ENCODE measurements around the gene LRRC51. TPM values are rescaled to one million over a fixed set of nuclear protein-coding genes. Genes with fewer than 3 reads are reported as not detected.

The LRRC51 gene
- total RNA-seq, 4 donors from 2014 or later, result 3.2 to 7.0 (median 4.5) TPM

GRCh38 chr11:72100009-72100408, 19.4 kb downstream of the LRRC51 start:
- TF ChIP-seq CTCF (IDR thresholded peaks at IDR 0.05; ENCODE audit: low read depth), result no peak

DNA sequence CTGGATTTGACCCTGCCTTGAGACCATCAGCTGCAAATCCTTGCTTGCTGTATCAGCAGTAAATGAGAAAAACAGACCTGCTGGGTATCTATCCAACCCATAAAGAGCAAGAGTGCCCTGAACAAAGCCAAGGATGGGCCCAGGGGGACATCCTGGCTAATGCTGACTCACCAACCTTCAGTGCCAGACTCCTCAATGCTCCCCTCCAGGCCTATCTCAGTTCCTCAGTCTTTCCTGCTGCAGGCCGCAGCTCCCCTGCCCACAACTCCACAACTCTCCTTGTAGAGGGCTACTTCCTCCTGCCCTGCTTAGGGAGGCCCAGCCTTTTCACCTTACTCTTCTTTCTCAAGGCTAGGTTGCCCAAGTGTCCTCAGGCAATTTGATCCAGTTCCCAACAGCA, 19.8 kb downstream of the LRRC51 start:
- no peak for TF ChIP-seq CTCF (IDR thresholded peaks at IDR 0.05; ENCODE audit: low read depth)

GRCh38 chr11:72102162-72102561, 21.5 kb downstream of the LRRC51 start:
- no peak for TF ChIP-seq CTCF (IDR thresholded peaks at IDR 0.05; ENCODE audit: low read depth)

DNA sequence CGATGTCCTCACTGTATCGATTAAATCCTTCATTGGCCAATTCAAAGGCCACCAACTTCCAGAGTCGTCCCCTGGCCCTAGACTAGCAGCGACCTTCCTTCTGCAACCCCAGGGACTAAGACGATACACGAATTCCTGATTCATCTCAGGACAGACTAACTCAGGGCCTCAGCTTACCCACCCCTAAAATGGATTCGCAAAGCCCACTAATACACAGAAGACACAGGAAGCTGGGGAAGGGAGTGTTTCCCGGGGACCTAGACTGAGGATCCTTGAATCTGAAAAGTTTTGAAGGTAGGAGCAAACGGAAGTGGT, 21.9 kb downstream of the LRRC51 start:
- no peak for TF ChIP-seq CTCF (IDR thresholded peaks at IDR 0.05; ENCODE audit: low read depth)

DNA sequence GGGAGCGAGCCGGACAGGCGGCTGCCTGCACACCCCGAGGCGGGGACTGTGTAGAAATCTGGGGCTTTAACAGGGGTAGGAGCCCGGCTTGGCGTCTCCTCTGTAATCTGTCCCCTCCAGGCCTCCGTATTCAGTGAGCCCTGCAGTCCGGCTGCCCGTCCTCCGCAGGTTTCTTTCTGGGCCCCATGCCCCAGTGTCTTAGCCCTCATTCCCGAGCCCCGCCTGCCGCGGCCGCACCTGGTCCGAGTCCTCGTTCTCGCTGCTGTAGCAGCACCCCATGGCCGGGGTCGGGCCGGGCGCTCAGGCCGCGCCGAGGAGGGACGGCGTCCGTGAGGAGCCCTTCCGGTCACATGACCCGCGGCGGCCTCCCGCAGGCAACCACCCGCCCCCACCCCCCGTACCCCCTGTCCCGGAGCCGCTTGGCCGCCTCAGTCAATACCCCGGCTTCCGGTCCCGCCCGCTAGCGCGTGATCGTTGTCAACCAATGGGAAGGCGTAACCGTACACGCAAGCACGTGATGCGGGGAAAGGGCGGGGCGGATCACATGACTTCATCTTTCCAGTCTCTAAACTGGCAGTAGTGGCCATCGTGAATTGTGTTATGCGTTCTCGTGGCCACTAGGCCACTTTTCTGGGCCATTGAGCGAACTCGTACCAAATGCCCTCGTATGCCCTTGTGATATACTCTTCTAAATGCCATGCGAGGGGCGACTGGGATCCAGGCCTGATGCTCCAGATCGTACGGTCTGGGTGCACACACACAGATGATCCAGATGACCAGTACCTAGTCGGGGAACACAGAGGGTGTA, 22.5 kb downstream of the LRRC51 start, which contains the start of gene LAMTOR1:
TSS of gene LAMTOR1 (minus strand) at position 352 of the 808 bp plus-strand sequence. CDS start at position 279, 73 bp downstream.
- TF ChIP-seq CTCF (IDR thresholded peaks at IDR 0.05; ENCODE audit: low read depth), result no peak

DNA sequence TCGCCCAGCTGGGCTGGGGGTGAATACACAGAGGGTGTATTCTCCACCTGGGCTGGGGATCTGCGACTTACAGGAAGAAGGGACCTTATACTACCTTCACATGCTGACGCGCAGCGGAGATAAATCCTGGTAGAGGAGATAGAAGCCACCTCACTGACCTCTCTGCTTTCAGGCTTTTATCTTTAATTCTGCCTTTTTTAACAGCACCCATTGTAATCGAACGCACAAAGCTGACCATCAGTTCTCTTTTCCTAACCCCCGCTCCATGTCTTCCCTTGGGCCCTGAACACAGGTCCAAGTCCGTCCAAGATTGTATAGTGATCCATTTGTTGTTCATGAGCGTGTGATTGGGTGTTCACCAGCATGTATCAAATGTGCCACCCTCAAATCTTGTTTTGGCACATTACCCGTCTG, 23.1 kb downstream of the LRRC51 start:
- TF ChIP-seq CTCF (IDR thresholded peaks at IDR 0.05; ENCODE audit: low read depth), result no peak

DNA sequence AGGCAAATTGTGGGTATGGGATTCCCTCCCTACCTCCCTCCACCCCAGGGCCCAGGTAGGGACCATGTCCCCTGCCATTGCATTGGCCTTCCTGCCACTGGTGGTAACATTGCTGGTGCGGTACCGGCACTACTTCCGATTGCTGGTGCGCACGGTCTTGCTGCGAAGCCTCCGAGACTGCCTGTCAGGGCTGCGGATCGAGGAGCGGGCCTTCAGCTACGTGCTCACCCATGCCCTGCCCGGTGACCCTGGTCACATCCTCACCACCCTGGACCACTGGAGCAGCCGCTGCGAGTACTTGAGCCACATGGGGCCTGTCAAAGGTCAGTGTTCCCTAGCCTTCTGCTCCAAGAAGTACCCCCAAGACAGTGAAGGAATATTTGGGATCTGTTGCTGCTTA, 25.2 kb downstream of the LRRC51 start, which contains the start of gene TOMT:
TSS of gene TOMT (plus strand) at position 37 of the 400 bp plus-strand sequence. CDS start at position 65, 28 bp downstream.
- TF ChIP-seq CTCF (IDR thresholded peaks at IDR 0.05; ENCODE audit: low read depth), result no peak

Data from subcutaneous adipose tissue (tissue), 4 donors.